HEK293 (cell line): ENCODE results near the gene ACER3.
"Not testable (repeated sequence)": the region's sequence is repeated elsewhere in the genome, so short reads cannot be mapped to it uniquely, and the experiment has no call there.

ENCODE experiments used
- CTCF ChIA-PET: fragments of 350-600 bp; formaldehyde crosslinking; extraction: SDS; loops from one replicate; lab custom pipeline; 2021; ENCODE audit warnings: antibody characterized with exemption; lab: Yijun Ruan, JAX
- POLR2A ChIA-PET: fragments of 300-600 bp; formaldehyde crosslinking; extraction: SDS; loops from one replicate; lab custom pipeline; 2020; ENCODE audit warnings: antibody characterized with exemption, inconsistent platforms; lab: Yijun Ruan, JAX
- H3K27ac ChIP-seq: fragments of 200-500 bp; sonication (Bioruptor generic); 2 replicates; pipeline ENCODE4 v1.5.1; 2014; ENCODE audit warnings: low read depth, low read length, control low read depth, inconsistent platforms; ENCODE audit errors: extremely low read depth
- H3K36me3 ChIP-seq, 2 experiments: fragments of 200-500 bp in 1 of 2; sonication (Bioruptor generic) in 1 of 2; 1 replicate in 1 of 2; 2 replicates in 1 of 2; pipeline ENCODE4 v1.5.1; 2014 to 2017; ENCODE audit warnings: inconsistent platforms in 2 of 2, low read length in 2 of 2; ENCODE audit not compliant: control insufficient read depth in 2 of 2, insufficient read depth in 1 of 2
- H3K4me1 ChIP-seq: fragments of 200-500 bp; sonication (Bioruptor generic); 2 replicates; pipeline ENCODE4 v1.5.1; 2014; ENCODE audit warnings: mild to moderate bottlenecking, low read length, inconsistent platforms; ENCODE audit not compliant: control insufficient read depth, insufficient read depth
- H3K4me3 ChIP-seq: 2 replicates; pipeline ENCODE4 v1.5.1; 2011; ENCODE audit warnings: low read depth, mild to moderate bottlenecking, control low read depth, low read length, moderate library complexity
- H3K9me3 ChIP-seq: fragments of 200-500 bp; sonication (Bioruptor generic); 2 replicates; pipeline ENCODE4 v1.5.1; 2014; ENCODE audit warnings: low read depth, low read length, inconsistent platforms; ENCODE audit not compliant: control insufficient read depth, insufficient read depth
- AEBP2 ChIP-seq: fragments of 450-650 bp; formaldehyde crosslinking; IDR thresholded peaks from 2 replicates; pipeline ENCODE4 v1.5.1; 2016; ENCODE audit warnings: missing biosample characterization, missing genetic modification characterization, borderline replicate concordance
- GLI4 ChIP-seq: fragments of 450-650 bp; formaldehyde crosslinking; IDR thresholded peaks from 2 replicates; pipeline ENCODE4 v1.5.1; 2016; ENCODE audit warnings: missing biosample characterization, missing genetic modification characterization
- RBAK ChIP-seq: fragments of 450-650 bp; formaldehyde crosslinking; IDR thresholded peaks from 2 replicates; pipeline ENCODE4 v1.5.1; 2016; ENCODE audit warnings: missing biosample characterization, missing genetic modification characterization
- YY2 ChIP-seq: fragments of 450-650 bp; formaldehyde crosslinking; IDR thresholded peaks from 2 replicates; pipeline ENCODE4 v1.5.1; 2016; ENCODE audit warnings: missing biosample characterization, missing genetic modification characterization
- ZBTB10 ChIP-seq: fragments of 450-650 bp; formaldehyde crosslinking; IDR thresholded peaks from 2 replicates; pipeline ENCODE4 v1.5.1; 2016; ENCODE audit warnings: missing biosample characterization, missing genetic modification characterization
- ZNF132 ChIP-seq: fragments of 450-650 bp; formaldehyde crosslinking; IDR thresholded peaks from 2 replicates; pipeline ENCODE4 v1.5.1; 2017; ENCODE audit warnings: missing biosample characterization, missing genetic modification characterization, borderline replicate concordance
- ZNF2 ChIP-seq: fragments of 450-650 bp; formaldehyde crosslinking; IDR thresholded peaks from 2 replicates; pipeline ENCODE4 v1.5.1; 2016; ENCODE audit warnings: missing biosample characterization, missing genetic modification characterization
- ZNF211 ChIP-seq: fragments of 450-650 bp; formaldehyde crosslinking; IDR thresholded peaks from 2 replicates; pipeline ENCODE4 v1.5.1; 2016; ENCODE audit warnings: low read depth, missing biosample characterization, missing genetic modification characterization
- ZNF239 ChIP-seq: fragments of 450-650 bp; formaldehyde crosslinking; IDR thresholded peaks from 2 replicates; pipeline ENCODE4 v1.5.1; 2016; ENCODE audit warnings: missing biosample characterization, missing genetic modification characterization
- ZNF341 ChIP-seq: fragments of 450-650 bp; formaldehyde crosslinking; IDR thresholded peaks from 2 replicates; pipeline ENCODE4; 2016; ENCODE audit warnings: low read depth, missing biosample characterization, missing genetic modification characterization
- ZNF354C ChIP-seq: fragments of 450-650 bp; formaldehyde crosslinking; IDR thresholded peaks from 2 replicates; pipeline ENCODE4 v1.5.1; 2016; ENCODE audit warnings: missing biosample characterization, missing genetic modification characterization, low read depth, borderline replicate concordance
- ZNF658 ChIP-seq: fragments of 450-650 bp; formaldehyde crosslinking; IDR thresholded peaks from 2 replicates; pipeline ENCODE4; 2016; ENCODE audit warnings: missing biosample characterization, missing genetic modification characterization
- ZNF792 ChIP-seq: fragments of 450-650 bp; formaldehyde crosslinking; IDR thresholded peaks from 2 replicates; pipeline ENCODE4 v1.5.1; 2016; ENCODE audit warnings: missing biosample characterization, missing genetic modification characterization
- TF ChIP-seq, protein P1 (sequence below): fragments of 450-650 bp; formaldehyde crosslinking; IDR thresholded peaks from 2 replicates; pipeline ENCODE4 v1.5.1; 2016; ENCODE audit warnings: missing biosample characterization, missing genetic modification characterization, low read depth
- TF ChIP-seq, protein P2 (sequence below): fragments of 450-650 bp; formaldehyde crosslinking; IDR thresholded peaks from 2 replicates; pipeline ENCODE4 v1.5.1; 2016; ENCODE audit warnings: missing biosample characterization, missing genetic modification characterization

The ACER3 gene

GRCh38 chr11:77060234-77060633, 199.5 kb downstream of the ACER3 start (continued):
- TF ChIP-seq, protein P1, sequence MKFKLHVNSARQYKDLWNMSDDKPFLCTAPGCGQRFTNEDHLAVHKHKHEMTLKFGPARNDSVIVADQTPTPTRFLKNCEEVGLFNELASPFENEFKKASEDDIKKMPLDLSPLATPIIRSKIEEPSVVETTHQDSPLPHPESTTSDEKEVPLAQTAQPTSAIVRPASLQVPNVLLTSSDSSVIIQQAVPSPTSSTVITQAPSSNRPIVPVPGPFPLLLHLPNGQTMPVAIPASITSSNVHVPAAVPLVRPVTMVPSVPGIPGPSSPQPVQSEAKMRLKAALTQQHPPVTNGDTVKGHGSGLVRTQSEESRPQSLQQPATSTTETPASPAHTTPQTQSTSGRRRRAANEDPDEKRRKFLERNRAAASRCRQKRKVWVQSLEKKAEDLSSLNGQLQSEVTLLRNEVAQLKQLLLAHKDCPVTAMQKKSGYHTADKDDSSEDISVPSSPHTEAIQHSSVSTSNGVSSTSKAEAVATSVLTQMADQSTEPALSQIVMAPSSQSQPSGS (tag by site-specific recombination) = no peak
- no peak for TF ChIP-seq ZNF132
- no peak for TF ChIP-seq AEBP2 (tag by site-specific recombination)
- TF ChIP-seq ZNF354C (tag by site-specific recombination) = no peak
- TF ChIP-seq ZNF792 (tag by site-specific recombination) = no peak
- TF ChIP-seq, protein P2, sequence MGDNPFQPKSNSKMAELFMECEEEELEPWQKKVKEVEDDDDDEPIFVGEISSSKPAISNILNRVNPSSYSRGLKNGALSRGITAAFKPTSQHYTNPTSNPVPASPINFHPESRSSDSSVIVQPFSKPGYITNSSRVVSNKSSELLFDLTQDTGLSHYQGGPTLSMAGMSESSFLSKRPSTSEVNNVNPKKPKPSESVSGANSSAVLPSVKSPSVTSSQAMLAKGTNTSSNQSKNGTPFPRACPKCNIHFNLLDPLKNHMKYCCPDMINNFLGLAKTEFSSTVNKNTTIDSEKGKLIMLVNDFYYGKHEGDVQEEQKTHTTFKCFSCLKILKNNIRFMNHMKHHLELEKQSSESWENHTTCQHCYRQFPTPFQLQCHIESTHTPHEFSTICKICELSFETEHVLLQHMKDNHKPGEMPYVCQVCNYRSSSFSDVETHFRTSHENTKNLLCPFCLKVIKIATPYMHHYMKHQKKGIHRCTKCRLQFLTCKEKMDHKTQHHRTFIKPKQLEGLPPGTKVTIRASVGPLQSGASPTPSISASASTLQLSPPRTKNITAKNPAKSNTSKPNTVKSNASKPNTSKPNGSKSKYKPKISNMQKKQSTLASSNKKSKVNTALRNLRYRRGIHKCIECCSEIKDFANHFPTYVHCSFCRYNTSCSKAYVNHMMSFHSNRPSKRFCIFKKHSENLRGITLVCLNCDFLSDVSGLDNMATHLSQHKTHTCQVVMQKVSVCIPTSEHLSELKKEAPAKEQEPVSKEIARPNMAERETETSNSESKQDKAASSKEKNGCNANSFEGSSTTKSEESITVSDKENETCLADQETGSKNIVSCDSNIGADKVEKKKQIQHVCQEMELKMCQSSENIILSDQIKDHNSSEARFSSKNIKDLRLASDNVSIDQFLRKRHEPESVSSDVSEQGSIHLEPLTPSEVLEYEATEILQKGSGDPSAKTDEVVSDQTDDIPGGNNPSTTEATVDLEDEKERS (tag by site-specific recombination) = no peak

- POLR2A ChIA-PET, H3K9me3 ChIP-seq, H3K4me1 ChIP-seq, H3K27ac ChIP-seq, H3K4me3 ChIP-seq, H3K36me3 ChIP-seq: not testable (repeated sequence)
- CTCF ChIA-PET = interaction anchor here (1.1 to 1.2 kb wide), 2 partner anchors 32 to 66 kb away, joined by 3 read pairs; partner anchors contain the start of gene MYO7A
These were observed 200.5 kb downstream of the ACER3 start for GRCh38 chr11:77061258-77061657.

DNA sequence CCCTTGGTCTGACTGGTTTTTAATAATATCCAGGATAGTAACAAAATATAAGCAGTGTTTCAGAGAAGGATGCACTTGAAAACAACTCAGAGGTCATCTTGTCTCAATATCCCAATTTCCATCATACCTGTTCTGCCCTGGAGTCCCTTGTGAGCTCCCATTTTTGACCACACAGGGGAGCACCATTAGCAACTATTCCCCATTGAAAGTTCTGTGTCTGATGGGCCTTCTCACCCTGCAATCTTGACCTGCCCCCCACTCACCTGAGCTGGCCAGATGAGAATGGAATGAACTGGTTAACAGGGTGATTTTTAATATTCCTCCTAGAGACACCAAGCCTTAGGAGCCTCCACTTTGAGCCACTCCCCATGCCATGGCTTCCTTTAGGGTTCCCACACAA, 202.2 kb downstream of the ACER3 start:
- ChIA-PET POLR2A (no interaction called here), CTCF (interaction anchor here (1.0 to 2.0 kb wide), 5 partner anchors 9 to 64 kb away, joined by 3 to 14 read pairs (median 5); no protein-coding TSS in a partner anchor)
- H3K4me3 ChIP-seq = no peak overlapping the region
- no peaks in the 10 kb centered on the region for H3K36me3 ChIP-seq
- no peak overlapping the region for H3K27ac ChIP-seq
- TF ChIP-seq YY2 (no peak), ZNF341 (tag by site-specific recombination) (no peak), ZBTB10 (tag by site-specific recombination) (no peak), ZNF658 (tag by site-specific recombination) (no peak), ZNF239 (tag by site-specific recombination) (no peak), GLI4 (no peak), RBAK (no peak), ZNF2 (tag by site-specific recombination) (no peak), ZNF211 (tag by site-specific recombination) (no peak)
- H3K9me3 ChIP-seq = no peaks in the 10 kb centered on the region
- H3K4me1 ChIP-seq = no peaks in the 10 kb centered on the region
